Stimulated activated CD4-positive, alpha-beta T cell treated with anti-CD3 and anti-CD28 coated beads, Interleukin-12 subunit alpha, Interleukin-12 subunit beta, amount 100 ng/mL, for 24 hours (primary cell): ENCODE data around the gene TMEM178B.

Experiments
- DNase-seq, 2 experiments: peaks; one replicate each; pipeline ENCODE4 v3.0.0-alpha.2; 2020; ENCODE audit warnings: low read depth in 2 of 2

TMEM178B gene

DNA sequence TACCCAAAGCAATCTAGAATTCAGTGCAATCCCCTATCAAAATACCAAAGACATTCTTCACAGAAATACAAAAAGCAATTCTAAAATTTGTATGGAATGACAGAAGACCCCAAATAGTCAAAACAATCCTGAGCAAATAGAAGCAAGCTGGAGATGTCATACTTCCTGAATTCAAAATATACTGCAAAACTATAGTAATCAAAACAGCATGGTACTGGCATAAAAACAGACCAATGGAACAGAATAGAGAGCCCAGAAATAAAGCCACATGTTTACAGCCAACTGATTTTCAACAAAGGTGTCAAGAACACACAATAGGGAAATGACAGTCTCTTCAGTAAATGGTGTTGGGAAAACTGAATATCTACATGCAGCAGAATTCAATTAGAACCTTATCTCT, 353.3 kb downstream of the TMEM178B start:
- no peak for DNase-seq

DNA sequence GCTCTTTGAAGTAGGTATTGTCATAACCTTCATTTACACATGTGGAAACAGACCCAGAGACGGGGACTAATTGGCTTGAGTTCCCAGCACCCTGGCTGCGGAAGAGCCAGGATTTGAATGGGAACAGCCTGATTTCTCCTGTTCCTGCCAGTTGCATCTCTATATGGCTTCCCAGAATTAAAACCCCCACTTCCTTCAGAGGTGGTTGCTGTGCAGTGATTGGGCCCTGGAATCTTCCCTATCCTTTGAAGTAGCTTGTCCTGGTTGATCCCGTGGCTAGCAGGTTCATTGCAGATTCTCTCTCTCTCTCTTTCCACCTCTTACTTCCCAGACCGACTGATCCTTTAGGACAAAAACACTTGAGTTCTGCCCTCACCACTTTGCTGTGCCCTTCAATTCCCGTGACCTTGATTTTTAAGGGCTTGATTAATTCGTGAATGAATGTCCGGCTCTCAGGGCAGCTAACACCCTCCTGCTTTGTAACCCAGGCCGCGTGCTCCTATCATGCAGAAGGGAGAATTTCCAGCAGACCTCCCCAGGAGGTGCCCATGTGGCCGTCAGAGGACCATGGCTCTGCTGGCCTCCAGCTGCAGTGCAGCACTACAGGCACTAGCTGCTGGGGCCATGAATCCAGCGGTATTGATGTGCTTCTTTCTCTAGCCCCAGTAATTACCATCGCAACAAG, 356.7 kb downstream of the TMEM178B start:
- DNase-seq: no peak

- DNase-seq: no peak
Observed at GRCh38 chr7:141431140-141431479, 357.2 kb downstream of the TMEM178B start.

- no peak for DNase-seq
Observed at GRCh38 chr7:141431711-141432110, 357.8 kb downstream of the TMEM178B start.

DNA sequence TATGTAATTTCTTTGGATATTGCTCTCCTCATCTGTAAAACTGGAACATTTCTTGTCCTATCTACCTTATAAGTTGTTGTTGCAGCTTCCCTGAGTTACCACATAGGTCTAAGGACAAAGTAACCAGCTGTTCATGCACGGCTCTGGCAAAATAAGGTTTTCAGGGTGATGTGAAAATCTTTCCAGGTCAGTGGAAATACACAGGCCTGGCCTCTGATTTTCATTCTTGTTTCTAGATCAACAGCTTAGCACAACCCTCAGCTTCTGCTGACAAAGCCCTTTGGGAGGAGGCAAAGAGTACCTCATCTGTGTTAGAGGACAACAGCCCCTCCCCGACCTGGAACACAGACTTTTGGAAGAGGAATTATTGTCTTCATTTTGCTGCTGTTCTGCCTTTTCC, 359.8 kb downstream of the TMEM178B start:
- no peak for DNase-seq

DNA sequence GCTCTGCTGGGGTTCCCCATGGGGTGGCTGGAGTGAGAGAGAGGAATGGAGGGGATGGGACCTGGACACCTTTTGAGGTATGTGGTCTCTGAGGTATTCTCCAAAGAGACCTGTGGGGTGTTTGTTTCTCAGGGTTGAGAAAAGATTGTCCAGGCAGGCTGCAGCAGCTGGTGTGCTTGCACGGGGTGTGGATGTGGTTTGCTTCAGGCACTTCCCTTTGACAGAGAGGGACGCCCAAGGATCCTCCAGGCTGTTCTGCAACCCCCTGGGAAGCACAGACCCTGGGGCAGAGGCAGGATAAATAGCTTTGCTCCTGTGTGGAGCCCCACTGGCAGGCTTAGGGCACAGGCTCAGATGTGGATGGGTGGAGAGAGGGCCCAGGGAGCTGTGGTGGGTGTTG, 362.3 kb downstream of the TMEM178B start:
- DNase-seq: no peak

DNA sequence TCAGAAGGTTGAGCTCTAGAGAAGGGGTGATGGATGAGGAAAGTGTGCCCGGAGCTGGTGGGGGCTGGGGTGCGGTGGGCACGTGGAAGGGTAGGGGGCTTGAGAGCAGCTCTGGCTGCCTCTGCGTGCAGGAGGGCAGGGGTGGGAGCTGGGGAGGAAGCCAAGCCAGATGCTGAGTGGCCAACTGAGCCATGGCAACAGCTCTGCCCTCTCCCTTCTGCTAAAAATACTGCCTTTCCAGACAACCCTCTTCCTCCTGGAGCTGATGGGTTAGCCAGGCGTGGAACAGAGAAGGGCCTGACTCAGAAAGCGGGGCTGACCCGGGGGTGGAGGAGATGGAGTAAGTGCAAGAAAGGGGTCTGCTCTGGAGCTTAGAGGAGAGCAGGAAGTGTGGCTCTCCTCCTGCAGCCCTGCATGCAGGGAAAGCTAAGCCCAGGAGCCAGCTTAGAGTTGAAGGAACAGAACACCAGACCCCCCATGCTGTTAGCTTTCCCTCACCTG, 362.8 kb downstream of the TMEM178B start:
- DNase-seq: no peak

GRCh38 chr7:141439164-141439563, 365.3 kb downstream of the TMEM178B start:
- DNase-seq: no peak

DNA sequence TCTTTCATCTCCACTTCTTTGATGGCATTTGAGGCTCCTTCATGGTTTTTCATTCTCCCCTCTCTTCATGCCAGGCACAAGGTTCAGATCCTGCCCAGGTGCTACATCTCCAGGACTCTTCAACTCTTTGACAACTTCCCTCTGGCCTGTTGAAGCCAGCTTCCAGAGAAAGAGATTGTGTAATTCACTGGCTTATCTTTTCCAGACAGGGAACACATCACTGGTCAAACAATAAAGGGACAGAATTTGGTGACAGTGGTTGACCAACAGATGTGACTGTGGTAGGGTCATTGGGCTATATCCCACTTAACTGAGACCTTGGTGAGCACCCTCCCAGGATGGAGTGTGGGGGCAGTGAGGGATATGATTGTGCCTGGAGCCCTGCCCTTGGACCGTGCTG, 365.9 kb downstream of the TMEM178B start:
- DNase-seq: no peak

- no peak for DNase-seq
Observed at GRCh38 chr7:141441837-141442627, 368.2 kb downstream of the TMEM178B start.

GRCh38 chr7:141442781-141443180, 368.9 kb downstream of the TMEM178B start:
- no peak for DNase-seq

DNA sequence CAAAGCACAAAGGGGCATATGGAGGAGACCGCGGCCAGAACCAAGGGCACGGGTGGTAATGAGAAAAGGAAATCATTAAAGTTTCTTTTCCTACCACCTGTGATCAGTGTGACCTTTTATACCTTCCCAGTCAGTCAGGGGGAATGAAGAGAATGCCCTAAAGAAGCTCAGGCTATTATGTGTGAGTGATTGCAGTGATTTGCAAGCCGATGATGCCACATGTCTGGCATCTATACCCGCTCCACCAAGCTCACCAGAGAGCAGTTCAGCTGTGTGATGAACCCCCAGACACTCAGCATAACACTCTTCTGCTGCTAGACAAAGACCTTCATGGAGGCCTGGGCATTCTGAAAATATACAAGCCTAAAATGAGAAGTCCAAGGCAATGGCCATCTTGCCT, 371.1 kb downstream of the TMEM178B start:
- DNase-seq: no peak

GRCh38 chr7:141451232-141451631, 377.4 kb downstream of the TMEM178B start:
- no peak for DNase-seq

- no peak for DNase-seq
Observed at GRCh38 chr7:141452911-141453310, 379.0 kb downstream of the TMEM178B start.

- DNase-seq: no peak
Observed at GRCh38 chr7:141454338-141454737, 380.5 kb downstream of the TMEM178B start.

- DNase-seq: no peak
Observed at GRCh38 chr7:141455723-141456122, 381.9 kb downstream of the TMEM178B start.

DNA sequence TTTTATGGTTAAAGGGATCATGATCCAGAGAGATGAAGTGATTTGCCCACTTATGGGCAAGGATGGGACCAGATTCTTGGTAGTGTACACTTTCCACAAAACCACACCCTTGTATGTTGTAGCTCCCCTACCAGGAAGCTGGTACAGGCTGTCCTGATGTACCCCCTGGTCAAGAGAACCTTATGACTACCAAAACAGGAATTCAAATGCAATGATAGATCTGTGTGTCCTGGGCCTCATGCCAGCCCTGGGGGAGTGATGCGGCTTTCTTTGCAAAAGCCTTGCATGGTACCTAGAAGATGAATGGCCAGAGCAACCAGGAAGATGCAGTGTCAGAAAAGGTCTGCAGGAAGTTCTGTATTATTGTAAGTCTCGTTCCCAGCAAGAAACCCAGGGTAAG, 382.4 kb downstream of the TMEM178B start:
- no peak for DNase-seq

- no peak for DNase-seq
Observed at GRCh38 chr7:141456711-141457110, 382.8 kb downstream of the TMEM178B start.

- DNase-seq: no peak
Observed at GRCh38 chr7:141460781-141461715, 387.2 kb downstream of the TMEM178B start.

DNA sequence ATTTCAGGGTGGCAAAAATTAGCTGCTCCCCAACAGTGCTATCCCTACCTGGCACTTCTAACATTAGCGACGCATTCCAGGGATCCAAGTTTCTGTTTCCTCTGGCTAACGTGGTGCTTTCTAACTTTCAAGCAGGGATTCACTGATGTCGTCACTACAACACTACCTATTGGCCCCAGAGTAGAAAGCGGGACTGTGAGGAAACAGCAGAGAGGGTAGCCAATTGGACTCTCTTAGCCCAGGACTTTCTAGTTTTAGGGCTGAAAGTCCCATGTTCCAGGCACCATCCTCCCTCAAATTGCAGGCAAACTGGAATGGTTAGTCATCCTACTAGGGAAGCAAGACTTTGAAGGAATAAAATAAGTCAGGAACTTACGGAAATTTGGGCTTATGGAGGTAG, 388.1 kb downstream of the TMEM178B start:
- no peak for DNase-seq

DNA sequence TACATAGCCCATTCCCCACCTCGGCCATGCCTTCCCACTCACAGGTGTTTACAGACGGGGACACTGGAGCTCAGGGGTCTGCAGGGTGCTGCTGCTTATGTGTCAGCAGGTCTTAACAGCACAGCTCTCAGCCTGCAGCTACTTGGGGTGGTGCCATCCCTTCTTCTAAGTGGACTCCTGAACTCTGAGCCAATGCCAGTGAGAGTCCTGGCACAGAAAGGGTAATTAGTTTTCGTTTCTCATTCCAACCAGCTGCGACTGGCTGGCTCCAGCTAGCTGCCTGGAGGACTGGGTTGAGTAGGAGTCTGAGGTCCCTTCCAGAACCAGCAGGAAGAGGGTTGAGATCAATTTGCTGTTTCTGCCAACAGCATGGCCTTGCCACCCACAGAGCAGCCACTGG, 389.1 kb downstream of the TMEM178B start:
- DNase-seq: no peak

GRCh38 chr7:141463986-141464385, 390.1 kb downstream of the TMEM178B start:
- DNase-seq: no peak
